NT2/D1 (cell line): ENCODE measurements around the gene TLK1.

Source experiments
- DNase-seq: peaks from one replicate; pipeline ENCODE4 v3.0.0-alpha.2; 2011; ENCODE audit warnings: low read depth, low spot score
- H3K27me3 ChIP-seq: 2 replicates; pipeline ENCODE4 v1.6.0; 2011; ENCODE audit warnings: mild to moderate bottlenecking; ENCODE audit not compliant: insufficient read length, insufficient read depth
- H3K36me3 ChIP-seq: 2 replicates; pipeline ENCODE4 v1.6.1; 2011; ENCODE audit warnings: mild to moderate bottlenecking, low read length, mixed read lengths; ENCODE audit not compliant: insufficient read depth, insufficient read length
- H3K4me1 ChIP-seq: 2 replicates; pipeline ENCODE4 v1.5.1; 2011; ENCODE audit not compliant: insufficient read depth, insufficient read length
- H3K4me3 ChIP-seq: 2 replicates; pipeline ENCODE4 v1.5.1; 2011; ENCODE audit warnings: low read depth; ENCODE audit not compliant: insufficient read length
- H3K9ac ChIP-seq: 2 replicates; pipeline ENCODE4 v1.6.0; 2011; ENCODE audit warnings: low read depth; ENCODE audit not compliant: insufficient read length
- H3K9me3 ChIP-seq: 2 replicates; pipeline ENCODE4 v1.5.1; 2011; ENCODE audit warnings: mild to moderate bottlenecking, low read length; ENCODE audit not compliant: insufficient read depth
- SUZ12 ChIP-seq: IDR thresholded peaks from 2 replicates; pipeline ENCODE4 v1.6.1; 2011; ENCODE audit not compliant: insufficient read length, insufficient read depth; ENCODE audit errors: extremely low read depth
- YY1 ChIP-seq: IDR thresholded peaks from 2 replicates; pipeline ENCODE4 v1.6.1; 2011; ENCODE audit not compliant: insufficient read length, insufficient read depth
- ZNF274 ChIP-seq: IDR thresholded peaks from 2 replicates; pipeline ENCODE4 v1.6.1; 2011; ENCODE audit warnings: mild to moderate bottlenecking, low read depth, low read length

TLK1 gene

GRCh38 chr2:170966648-170967396 is 193.9 kb downstream of the TLK1 start:
- no peak for DNase-seq
- no peak overlapping the region for H3K4me3 ChIP-seq
- H3K9me3 ChIP-seq: no peaks in the 10 kb centered on the region
- no peaks in the 10 kb centered on the region for H3K4me1 ChIP-seq
- H3K9ac ChIP-seq: no peak overlapping the region
- TF ChIP-seq YY1: no peak
- no peaks in the 10 kb centered on the region for H3K27me3 ChIP-seq
- H3K36me3 ChIP-seq: peaks cover 71% of the 10 kb centered on the region

DNA sequence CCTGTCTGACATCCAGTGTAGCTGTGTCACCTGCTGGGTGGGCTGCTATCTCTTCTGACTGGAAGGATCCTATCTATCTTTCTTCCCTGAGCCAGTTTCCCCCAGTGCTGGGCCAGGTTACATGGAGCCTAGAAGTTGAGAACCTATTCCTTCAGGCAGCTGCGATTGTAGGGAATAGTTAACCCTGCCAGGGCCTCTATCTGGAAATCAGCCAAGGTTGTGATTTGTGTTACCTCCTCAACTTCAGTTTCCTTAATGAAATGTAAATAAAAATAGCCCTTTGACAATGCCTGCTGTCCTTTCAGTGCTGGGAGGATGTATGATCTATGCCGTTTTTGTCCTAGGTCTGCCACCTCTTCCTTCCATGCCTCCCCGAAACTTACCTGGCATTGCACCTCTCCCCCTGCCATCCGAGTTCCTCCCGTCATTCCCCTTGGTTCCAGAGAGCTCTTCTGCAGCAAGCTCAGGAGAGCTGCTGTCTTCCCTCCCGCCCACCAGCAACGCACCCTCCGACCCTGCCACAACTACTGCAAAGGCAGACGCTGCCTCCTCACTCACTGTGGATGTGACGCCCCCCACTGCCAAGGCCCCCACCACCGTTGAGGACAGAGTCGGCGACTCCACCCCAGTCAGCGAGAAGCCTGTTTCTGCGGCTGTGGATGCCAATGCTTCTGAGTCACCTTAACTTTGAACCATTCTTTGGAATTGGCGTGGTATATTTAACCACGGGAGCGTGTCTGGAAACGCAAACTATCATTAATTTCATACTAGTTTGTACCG is 195.1 kb downstream of the TLK1 start:
- Histone ChIP-seq H3K9ac (no peak overlapping the region), H3K4me3 (no peak overlapping the region), H3K27me3 (no peaks in the 10 kb centered on the region), H3K4me1 (no peaks in the 10 kb centered on the region), H3K9me3 (no peaks in the 10 kb centered on the region), H3K36me3 (peaks cover 82% of the 10 kb centered on the region)
- no peak for DNase-seq
- no peak for TF ChIP-seq ZNF274
- no peak for TF ChIP-seq SUZ12

GRCh38 chr2:170963386-170963785 is 197.3 kb downstream of the TLK1 start:
- Histone ChIP-seq H3K4me3 (no peak overlapping the region), H3K9ac (no peak overlapping the region), H3K4me1 (no peaks in the 10 kb centered on the region), H3K27me3 (no peaks in the 10 kb centered on the region), H3K9me3 (no peaks in the 10 kb centered on the region), H3K36me3 (peaks cover 85% of the 10 kb centered on the region)
- TF ChIP-seq YY1 (no peak), ZNF274 (no peak), SUZ12 (no peak)
- no peak for DNase-seq

DNA sequence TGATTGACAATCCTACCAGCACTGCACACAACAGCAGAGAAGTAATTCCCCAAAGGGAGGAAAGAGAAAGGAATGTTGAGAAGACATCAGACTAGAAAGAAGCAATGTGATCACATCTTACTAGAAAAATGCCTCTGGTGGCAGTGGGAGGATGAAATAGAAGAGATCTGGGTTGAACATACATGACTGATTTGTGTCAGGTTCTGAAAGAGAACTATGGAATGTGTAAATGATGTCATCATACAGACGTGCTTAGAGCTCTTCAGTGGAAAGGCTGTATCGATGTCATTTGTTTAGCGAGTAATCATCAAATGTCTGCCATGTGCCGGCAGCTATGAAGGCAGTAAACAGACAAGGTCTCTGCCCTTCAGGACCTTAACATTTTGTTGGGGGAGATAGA is 206.8 kb downstream of the TLK1 start:
- no peaks in the 10 kb centered on the region for H3K9me3 ChIP-seq
- no peaks in the 10 kb centered on the region for H3K4me1 ChIP-seq
- peaks cover 97% of the 10 kb centered on the region for H3K36me3 ChIP-seq
- no peak overlapping the region for H3K9ac ChIP-seq
- H3K27me3 ChIP-seq: no peaks in the 10 kb centered on the region
- no peak for DNase-seq
- TF ChIP-seq SUZ12: no peak
- TF ChIP-seq YY1: no peak
- TF ChIP-seq ZNF274: no peak
- no peak overlapping the region for H3K4me3 ChIP-seq

DNA sequence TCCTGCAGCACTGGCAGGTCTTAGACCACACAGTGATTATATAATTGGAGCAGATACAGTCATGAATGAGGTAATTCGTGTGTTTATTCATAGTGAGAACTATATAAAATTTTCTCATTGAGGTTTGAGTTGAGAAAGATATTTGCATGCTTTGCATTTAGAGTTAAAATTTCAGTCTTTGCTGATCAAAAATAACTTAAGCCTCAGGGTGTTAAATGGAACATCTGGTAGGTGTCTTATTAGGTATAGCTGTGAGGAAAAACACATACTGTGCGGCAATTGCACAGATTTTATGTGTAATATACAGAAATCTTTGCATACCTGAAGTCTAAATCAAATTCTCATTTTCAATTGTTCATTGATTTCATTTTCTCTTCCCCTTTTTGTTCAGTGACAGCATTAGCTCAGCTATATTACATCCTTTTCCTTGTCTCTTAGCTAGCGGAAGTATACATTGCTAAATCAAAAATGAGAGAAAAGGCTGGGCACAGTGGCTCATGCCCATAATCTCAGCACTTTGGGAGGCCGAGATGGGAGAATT is 210.4 kb downstream of the TLK1 start:
- Histone ChIP-seq H3K4me1 (no peaks in the 10 kb centered on the region), H3K9me3 (no peaks in the 10 kb centered on the region), H3K4me3 (no peak overlapping the region), H3K9ac (no peak overlapping the region), H3K27me3 (no peaks in the 10 kb centered on the region), H3K36me3 (peaks cover 82% of the 10 kb centered on the region)
- no peak for DNase-seq
- TF ChIP-seq ZNF274 (no peak), SUZ12 (no peak), YY1 (no peak)

- Histone ChIP-seq H3K4me1 (no peaks in the 10 kb centered on the region), H3K4me3 (no peak overlapping the region), H3K9me3 (no peaks in the 10 kb centered on the region), H3K27me3 (no peaks in the 10 kb centered on the region), H3K9ac (no peak overlapping the region), H3K36me3 (peaks cover 74% of the 10 kb centered on the region)
- DNase-seq: no peak
- TF ChIP-seq YY1 (no peak), ZNF274 (no peak), SUZ12 (no peak)
These were observed 211.3 kb downstream of the TLK1 start for GRCh38 chr2:170949415-170949814.

GRCh38 chr2:170944545-170944944 is 216.1 kb downstream of the TLK1 start:
- H3K36me3 ChIP-seq: peaks cover 31% of the 10 kb centered on the region
- DNase-seq: no peak

More at GRCh38 chr2:170944545-170944944, 216.1 kb downstream of the TLK1 start:
- Histone ChIP-seq H3K9me3 (no peaks in the 10 kb centered on the region), H3K4me3 (no peak overlapping the region), H3K9ac (no peak overlapping the region), H3K27me3 (no peaks in the 10 kb centered on the region), H3K4me1 (no peaks in the 10 kb centered on the region)
- TF ChIP-seq YY1: no peak
